NCI-H1105 (cell line): ENCODE data around the gene KCNE2.

Experiments
- DNase-seq: peaks from one replicate; lab custom pipeline; 2025; lab: John Stamatoyannopoulos, UW

KCNE2 gene, protein sequence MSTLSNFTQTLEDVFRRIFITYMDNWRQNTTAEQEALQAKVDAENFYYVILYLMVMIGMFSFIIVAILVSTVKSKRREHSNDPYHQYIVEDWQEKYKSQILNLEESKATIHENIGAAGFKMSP

DNA sequence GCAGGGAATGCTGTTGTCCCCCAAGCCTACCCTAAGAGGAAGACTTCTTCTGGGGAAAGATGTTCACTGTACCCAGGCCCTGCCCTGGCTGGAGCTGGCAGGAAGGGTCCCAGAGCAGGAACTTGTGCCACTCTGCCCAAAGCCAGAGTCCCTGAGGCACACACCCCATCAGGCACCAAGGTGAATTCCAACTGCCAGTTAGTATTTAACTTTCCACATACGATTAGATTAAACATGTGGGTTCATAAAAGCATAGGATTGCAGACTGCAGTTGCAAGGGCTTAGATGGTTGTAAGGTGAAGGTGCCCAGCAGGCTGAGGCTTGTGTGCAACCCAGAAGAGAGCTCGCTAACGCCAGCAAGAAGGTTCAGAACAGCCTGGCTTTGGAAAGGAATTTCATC is at the start of gene KCNE2:
KCNE2 (plus strand) TSS at position 274 of the 400 bp plus-strand sequence. CDS start 6,473 bp downstream, outside the sequence.
- DNase-seq: no peak

DNA sequence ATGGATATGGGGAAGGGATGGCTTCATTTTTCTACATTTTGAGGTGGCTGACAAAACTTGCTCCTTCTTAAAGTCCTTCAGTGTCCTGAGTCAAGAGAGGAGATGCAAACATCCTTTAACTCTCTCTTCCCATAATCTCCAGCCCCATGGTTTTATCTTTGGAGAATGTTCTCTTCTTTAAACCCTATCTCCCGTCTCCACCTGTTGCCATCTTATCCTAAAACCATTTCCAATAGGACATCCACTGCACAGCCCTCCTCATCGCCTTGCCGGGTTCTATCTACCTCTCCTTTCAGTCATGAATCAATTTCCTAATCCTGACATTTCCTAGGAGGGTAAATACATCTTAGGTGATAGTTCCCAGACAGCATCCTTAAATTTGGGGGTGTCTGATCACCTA is 44.2 kb upstream of the KCNE2 start:
- DNase-seq: no peak

DNA sequence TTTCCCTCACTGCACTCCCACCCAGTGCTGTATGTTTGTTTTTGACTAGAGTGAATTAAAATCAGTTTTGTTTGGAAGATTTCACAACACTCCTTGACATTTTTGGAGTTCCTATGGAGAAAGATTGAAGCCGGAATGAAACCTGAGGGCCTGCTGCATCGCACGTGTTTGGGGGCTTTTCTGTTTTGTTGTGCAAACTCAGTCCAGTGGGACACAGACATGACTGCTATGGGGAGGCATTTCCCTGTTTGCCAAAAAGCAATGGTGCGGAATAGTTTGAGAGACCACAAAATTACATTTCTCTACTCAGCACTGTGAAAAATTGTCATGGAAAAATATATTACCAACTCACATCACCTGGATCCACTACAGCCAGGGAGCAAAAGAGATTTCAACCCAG is 43.8 kb upstream of the KCNE2 start:
- no peak for DNase-seq

DNA sequence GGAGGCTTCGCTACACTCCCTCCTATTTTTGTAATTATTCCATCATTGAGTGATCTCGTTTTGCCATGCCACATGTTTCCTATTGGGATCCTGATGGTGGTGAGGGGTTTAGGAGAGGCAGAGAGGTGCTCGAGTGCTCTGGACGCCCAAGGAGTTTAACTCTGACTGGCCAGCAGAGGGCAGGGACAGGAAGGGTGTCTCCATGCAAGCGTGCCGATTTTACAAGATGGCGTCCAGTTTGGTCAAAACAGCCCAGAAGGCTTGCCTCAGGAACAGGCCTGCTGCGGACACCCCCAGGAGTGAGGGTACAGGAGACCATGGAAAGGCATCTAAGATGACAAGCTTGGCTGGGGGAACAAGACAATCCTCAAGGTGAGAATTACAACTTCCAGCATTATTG is 33.8 kb upstream of the KCNE2 start:
- no peak for DNase-seq

DNA sequence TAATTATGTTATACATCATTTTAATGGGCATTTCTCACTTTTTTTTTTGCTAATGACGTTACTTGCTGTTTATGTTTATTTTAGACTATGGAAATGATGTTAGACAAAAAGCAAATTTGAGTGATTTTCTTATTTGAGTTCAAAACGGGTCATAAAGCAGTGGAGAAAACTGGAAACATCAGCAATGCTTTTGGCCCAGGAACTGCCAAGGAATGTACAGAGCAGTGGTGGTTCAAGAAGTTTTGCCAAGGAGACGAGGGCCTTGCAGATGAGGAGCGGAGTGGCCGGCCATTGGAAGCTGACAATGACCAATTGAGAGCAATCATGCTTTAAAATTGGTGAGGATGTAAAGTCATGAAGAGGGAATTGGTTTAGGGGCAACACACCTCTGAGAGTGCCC is 32.1 kb upstream of the KCNE2 start:
- no peak for DNase-seq

DNA sequence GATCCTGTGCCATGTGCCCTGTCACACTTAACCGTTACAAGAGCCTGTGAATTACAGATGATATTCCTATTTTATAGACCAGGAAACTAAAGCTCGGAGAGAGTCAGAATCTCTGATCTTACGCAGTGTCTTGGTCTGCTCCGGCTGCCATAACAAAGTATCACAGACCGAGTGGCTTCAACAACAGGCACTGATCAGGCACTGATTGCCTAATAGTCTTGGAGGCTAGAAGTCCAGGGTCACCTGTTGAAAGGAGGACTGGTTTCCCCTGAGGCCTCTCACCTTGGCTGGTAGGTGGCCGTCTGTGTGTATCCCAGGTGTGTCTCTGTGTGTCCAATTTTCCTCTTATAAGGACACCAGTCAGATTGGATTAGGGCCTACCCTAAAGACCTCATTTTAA is 31.5 kb upstream of the KCNE2 start:
- no peak for DNase-seq

DNA sequence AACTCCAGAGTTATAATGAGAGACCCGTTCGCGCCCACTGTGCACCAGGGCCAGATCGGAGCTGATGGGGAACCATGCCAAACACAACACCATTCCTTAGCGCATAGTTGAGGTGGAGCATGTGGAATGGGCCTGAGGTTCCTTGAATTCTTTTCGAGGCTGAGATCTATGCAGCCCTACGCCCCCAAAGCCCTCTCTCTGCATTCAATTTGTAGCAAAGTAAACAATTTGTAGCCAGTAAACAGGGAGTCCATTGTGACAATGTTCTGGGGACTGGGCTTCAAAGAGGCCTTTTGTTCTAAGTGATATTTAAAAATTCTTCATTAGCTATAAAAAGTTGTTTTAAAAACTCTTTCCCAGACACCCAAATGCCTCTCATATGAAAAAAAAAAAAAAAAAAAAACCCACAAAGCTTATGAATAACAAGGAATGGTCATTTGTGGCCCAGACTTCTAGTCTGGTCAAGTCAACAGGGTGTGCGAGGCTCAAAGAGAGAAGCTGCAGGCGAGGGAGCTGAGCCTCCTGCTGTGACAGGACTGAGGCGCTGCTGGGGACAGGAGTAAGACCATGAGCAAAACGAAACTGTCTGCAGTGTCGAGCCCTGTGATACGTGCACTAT is 30.6 kb upstream of the KCNE2 start:
- no peak for DNase-seq

DNA sequence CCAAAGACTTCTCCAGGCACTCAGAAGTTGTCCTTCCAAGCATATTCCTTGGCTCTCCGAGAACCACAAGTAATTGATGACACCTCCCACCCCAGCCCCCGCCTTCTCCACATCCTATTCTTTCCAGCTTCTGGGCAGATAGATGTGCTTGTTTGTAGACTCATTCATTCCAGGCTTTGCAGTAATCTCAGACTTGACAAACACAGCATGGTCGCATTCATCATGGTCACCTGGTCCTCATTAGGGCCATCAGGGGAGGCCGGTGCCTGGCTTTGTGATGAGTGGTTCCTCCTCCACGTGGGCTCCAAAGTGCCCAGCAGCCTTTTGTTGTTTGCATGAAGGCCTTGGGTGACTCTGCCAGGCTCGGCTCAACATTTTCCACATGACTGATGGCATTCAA is 28.5 kb upstream of the KCNE2 start:
- no peak for DNase-seq

DNA sequence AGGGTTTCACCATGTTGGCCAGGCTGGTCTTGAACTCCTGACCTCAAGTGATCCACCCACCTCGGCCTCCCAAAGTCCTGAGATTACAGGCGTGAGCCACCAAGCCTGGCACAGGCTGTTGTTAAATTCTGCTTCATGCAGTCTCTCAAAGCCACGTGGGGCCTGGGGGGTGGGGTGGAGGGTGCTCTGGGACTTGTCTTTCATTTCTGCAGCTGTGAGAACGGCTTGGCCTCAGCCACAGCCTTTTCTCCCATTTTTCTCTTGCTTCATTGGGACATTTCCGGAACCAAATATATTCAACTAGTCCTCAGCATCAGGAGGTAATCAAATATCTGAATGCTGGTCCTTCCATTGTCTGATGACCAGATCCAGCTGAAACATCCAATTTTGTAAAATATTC is 27.6 kb upstream of the KCNE2 start:
- DNase-seq: no peak

DNA sequence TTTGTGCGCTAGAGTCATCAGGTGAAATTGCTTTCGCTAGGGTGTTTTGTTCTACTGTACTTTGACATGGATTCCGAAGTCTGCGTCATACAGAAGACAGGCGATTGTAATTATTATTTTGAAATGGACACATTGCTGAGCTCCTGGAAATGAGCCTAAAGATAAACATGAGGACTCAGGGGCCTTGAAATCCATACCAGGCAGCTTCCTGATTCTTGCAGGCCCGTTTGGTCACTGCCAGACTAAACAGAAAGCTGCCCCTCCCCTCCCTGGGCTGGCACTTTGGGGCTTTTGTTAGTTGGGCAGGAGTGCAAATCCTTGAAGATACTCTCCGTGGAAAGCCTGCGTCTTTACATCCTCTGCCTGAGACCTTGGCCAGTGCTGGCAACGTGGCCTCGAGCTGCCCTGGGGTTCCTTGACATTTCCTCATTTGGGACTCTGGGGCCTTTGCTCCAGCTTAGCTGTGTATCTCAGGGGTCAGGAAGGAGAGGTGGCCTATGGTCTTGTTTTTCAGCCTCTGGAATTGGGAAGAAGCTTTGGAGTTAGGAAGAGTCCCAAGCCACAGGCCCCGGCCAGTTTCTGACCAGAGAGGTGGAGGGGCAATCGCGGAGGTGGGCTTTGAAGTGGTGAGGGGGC is 26.9 kb upstream of the KCNE2 start:
- DNase-seq: no peak

DNA sequence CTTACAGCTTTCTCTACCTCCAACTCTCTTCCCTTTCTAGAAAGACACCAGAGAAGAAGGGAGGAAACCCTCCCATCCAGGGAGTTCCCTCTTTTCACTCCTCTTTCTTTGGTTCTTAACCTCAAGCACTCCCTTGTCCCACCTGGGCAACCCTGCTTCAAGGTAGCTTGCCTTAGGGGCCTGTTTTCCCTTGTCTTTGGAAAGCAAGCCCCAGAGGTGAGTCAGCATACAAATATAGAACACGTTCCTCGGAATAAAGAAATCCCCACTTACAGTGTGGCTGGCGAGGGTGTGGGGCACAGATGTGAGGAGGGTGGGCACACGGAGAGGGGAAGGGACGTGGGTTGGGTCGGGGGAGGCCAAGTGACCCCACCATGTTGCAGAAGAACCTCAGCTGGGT is 26.1 kb upstream of the KCNE2 start:
- DNase-seq: no peak

DNA sequence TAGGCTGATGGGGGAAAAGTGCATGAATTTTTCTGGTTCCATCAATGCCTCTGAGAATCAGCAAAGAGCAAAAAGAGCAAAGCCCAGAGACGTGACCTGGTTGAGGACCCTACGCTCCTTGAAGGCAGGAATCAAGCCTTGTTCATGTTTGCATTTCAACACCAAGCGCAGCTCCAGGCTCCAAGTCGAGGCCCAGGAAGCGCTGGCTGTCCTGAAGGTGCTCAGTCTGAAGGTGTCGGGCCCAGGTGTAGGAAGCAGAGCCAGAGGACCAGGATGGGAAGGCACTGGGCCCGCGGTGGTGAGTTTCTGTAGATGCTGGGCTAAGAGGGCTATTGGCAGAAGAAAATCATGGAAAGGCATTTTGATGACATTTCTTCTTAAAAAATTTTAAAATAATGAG is 25.6 kb upstream of the KCNE2 start:
- DNase-seq: no peak

DNA sequence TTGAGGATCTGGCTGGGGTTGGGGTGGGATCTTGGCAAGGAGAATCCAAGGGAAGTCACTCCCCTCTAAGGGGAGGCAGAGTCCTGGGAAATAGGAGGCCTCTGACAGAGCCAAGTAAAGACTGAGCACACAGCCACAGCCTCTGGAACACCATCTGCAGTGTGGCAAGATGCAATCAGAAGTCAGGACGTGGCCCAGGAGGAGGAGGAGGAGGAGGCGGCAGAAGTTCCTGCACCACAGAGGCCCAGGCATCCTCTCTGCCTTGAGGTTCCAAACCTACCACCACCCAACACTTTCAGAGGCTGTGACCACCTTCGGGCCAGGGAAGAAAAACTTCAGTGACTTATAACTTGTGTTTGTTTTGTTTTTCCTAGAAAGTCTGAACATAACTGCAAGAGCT is 23.7 kb upstream of the KCNE2 start:
- no peak for DNase-seq

DNA sequence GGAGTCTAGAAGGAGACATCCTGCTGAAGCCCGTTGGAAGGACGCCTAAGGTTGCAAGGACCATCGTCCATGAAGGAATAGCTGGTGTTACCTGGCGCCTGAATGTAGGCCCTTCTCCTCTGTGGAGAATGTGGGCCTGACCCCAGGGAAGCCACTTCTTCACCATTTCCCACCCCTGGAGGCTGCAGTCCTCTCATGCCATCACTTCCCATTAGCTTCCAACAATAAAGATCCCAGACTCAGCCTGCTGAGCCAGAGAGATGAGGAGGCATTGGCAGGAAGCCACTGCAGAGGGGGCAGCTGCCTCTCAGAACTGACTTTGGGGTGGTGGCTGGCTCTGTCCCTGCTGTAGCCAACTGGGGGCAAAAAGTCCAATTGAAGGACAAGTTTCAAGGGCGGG is 21.3 kb upstream of the KCNE2 start:
- no peak for DNase-seq

DNA sequence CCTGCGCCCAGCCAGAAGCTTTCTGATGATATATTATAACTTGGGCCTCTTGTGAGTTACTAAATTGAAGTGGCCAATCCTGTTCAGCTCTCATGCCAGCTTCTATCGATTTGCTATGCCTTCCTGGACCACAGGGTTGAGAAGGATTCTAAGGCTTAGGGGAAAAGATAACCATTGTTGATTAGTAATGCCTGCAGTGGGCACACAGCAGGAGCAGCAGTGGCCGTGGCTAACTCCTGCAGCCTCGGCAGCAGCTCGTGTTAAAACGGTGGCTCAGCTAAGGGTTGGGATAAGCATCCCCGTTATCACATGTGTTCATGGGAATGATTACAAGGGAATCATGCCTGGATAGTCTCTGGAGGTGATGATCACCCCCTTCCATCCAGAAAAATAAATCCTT is 20.5 kb upstream of the KCNE2 start:
- no peak for DNase-seq

DNA sequence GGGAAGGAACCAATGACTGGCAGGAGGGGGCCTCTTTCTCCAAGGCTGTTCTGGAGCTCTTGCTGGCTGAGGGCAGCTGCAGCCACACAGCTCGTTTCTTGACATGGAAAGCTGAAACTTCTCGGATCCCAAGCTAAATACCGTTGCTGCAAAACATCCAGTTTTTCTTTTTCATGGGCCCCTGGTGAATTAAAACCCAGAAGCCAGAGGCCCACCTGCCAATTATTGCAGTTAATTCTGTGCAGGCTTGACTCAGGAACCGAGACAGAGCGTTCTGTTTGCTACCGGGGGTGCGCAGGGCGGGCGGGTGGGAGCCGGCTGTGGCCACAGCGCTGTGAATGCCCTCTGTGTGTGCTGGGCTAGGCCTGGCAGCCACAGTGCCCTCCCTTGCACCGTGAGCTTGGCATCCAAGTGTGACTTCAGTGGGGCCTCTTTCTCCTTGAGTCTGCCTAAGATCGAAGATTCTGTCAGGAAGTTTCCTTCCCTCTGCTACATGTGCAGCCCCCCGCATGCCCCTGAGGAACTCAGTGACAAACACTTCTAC is 19.9 kb upstream of the KCNE2 start:
- no peak for DNase-seq

DNA sequence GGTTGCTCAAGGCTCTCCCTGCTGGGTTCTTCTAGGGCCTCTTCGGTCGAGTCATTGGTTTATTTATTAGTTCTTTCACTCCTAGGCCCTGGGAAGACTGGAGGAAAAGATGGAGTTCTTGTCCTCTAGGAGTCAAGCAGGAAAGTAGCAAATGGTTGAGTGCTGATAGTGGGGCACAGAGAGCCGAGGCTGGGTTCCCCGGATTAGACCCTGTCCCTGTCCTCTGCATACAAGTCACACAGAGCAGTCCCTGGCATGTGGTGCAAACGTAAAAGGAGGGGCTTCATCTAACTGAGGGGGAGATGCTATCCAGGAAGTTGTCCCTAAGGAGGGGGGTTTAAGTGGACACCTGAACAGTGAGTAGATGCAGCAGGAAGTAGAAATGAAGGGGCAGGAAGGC is 19.2 kb upstream of the KCNE2 start:
- no peak for DNase-seq

DNA sequence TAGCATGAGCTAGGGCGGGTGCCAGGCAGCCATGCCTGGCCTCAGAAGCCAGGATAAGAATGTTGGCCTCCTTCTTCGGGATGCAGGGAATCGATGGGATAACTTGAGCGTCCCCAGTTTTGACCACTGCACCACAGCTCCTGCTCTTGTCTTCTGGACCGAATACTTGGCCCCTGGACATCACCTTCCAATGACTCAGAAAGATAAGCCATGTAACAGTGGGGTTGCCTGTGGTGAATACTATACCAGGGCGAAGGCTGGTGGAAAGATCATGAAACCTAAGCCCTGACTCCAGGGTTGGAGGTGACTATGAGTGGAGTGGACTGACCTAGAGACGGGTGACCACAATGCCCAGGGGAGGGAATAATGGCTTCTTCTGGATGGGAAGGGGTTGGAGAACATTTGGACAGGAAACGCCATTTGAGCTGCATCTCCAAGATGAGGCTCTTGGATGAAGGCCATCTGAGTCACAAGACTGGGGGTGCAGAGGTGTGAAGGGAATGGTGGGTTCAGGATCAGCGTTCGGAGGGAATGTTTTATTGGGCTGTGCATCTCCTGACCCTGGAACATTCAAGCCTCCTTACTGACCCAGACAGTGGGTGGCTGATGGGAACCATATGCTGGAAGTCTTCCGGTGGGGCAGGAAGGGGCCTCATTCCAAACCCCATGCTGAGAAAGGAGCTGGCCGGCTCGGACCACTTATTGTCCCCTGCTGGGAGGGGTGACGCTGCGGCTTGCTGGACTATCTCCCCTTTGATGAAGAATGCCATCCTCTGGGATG is 18.5 kb upstream of the KCNE2 start:
- DNase-seq: no peak

DNA sequence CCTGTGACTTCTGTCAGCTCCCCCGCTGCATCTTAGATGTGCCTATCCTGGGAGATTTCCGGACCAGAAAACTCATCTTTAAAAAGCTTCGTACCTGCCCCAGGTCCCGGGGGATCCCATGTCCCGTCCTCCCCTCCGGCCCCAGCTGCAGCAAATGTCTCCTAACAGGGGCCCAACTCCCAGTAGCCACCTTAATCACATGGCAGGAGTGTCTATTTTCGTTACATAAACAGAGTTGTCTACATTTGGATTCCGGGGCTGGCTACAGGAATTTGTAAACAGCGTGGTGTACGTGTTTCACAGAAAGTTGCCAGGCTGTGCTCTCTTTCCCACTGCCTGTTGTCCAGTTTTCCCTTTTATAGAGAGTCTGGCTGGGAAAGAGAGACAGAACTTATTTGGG is 17.9 kb upstream of the KCNE2 start:
- DNase-seq: no peak

DNA sequence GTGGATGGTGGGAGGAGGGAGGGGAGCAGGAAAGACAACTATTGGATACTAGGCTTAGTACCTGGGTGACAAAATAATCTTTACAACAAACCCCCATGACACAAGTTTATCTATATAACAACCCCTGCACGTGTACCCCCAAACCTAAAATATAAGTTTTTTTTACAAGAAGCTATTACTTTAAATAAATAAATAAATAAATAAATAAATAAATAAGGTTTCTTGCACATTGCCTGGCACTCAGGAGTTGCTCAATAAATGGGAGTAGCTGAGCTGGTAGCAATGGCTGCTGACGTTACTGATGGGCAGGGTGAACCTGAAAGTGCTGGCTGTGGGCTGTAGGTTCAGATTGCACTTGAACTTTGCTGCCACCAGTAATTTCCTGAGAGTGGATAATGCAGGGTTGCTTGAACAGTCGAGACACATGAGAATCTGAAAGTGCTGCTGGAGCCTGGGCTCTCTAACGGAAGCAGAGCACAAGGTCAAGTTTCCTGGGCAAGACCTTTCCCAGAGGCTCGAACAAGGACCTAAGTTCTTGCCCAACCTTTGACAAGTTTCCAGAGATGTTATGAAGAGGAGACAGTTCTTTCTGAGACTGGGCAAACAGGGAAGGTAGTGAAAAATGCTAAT is 14.8 kb upstream of the KCNE2 start:
- DNase-seq: no peak

DNA sequence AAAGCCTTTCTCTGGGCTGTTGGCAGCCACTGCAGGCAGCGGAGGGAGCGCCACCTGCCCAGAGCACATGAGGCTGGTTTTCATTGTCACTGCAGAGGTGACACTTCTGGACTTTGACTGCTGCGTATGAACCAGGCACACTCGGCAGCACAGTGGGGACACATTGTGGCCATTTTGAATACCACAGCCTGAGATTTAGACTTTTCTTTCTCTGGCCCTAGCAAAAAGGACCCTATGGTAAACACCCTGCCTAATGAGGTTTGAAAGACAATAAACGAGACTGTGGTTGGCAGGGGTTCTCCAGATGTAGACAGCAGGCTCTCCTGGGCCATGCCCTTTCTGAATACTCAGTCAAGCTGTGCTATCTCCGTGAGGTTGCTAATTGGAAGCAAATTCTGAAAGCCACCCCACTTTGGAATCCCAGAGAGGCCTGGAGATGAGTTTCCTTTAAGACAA is 12.0 kb upstream of the KCNE2 start:
- no peak for DNase-seq

DNA sequence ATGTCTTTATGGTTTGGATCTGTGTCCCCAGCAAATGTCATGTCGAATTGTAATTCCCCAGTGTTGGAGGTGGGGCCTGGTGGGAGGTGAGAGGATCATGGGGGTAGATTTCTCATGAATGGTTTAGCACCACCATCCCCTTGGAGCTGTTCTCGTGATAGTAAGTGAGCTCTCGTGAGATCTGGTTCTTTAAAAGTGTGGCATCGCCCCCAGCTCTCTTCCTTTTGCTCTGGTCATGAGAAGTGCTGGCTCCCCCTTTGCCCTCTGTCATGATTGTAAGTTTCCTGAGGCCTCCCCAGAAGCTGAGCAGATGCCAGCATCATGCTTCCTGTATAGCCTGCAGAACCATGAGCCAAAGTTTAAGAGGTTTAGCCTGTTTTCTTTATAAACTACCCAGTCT is 11.2 kb upstream of the KCNE2 start:
- DNase-seq: no peak
